ENCODE results near the gene PSKH1. TPM values are rescaled to one million over a fixed set of nuclear protein-coding genes. Genes with fewer than 3 reads are reported as not detected.
A peak's percentile ranks its signal among the peaks of the same experiment; 100 is the strongest.

Gene PSKH1
- total RNA-seq, 1 experiment from 2014 or later: 24.2 TPM

DNA sequence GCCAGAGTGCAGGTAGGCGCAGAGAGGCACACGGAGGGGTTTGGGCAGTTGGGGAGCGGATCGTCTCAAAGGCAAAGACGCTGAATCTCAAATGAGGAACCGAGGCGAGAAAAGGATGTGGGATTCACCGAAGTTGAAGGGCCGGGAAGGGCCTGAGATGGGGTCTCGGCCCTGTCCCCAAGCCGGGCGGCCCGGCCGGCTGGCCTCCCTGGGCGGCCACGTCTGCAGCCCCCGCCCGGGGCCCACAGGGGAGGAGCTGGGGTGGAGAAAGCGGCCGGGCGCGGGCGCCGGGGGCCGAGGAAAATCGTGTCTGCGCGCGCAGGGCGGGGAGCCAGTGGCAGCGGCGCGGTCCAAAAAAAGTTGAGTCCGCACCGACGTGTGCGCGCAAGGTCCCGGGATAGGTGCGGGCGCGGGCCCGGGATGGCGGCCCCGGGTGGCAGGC, 74.9 kb downstream of the PSKH1 start:
- peaks cover 19% of the 10 kb centered on the region for H3K4me1 ChIP-seq (ENCODE audit: insufficient read depth, low read length, poor library complexity, severe bottlenecking)
- no peaks in the 10 kb centered on the region for H3K27me3 ChIP-seq (replicated peaks; ENCODE audit: insufficient read depth, low read depth, low read length, poor library complexity)
- DNase-seq (ENCODE audit: low spot score): peak; percentile 42
- BruUV-seq (replicated peaks): no TSS peak
- CTCF ChIA-PET: no interaction called here
- POLR2A ChIA-PET (ENCODE audit: low non-redundant PET): no interaction called here
- no peaks in the 10 kb centered on the region for H3K9me3 ChIP-seq (ENCODE audit: low read depth, low read length, poor library complexity, severe bottlenecking)
- TF ChIP-seq EZH2 (IDR thresholded peaks at IDR 0.05; ENCODE audit: borderline replicate concordance, low read depth, low read length, poor library complexity, severe bottlenecking): no peak
- TF ChIP-seq, protein P1, sequence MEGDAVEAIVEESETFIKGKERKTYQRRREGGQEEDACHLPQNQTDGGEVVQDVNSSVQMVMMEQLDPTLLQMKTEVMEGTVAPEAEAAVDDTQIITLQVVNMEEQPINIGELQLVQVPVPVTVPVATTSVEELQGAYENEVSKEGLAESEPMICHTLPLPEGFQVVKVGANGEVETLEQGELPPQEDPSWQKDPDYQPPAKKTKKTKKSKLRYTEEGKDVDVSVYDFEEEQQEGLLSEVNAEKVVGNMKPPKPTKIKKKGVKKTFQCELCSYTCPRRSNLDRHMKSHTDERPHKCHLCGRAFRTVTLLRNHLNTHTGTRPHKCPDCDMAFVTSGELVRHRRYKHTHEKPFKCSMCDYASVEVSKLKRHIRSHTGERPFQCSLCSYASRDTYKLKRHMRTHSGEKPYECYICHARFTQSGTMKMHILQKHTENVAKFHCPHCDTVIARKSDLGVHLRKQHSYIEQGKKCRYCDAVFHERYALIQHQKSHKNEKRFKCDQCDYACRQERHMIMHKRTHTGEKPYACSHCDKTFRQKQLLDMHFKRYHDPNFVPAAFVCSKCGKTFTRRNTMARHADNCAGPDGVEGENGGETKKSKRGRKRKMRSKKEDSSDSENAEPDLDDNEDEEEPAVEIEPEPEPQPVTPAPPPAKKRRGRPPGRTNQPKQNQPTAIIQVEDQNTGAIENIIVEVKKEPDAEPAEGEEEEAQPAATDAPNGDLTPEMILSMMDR (conservative IDR thresholded peaks at IDR 0.05; ENCODE audit: low read depth, low read length): no peak
- peak overlapping the region; percentile 87 for H3K27ac ChIP-seq (ENCODE audit: low read depth, low read length, poor library complexity, severe bottlenecking)
- intact Hi-C loops (cut with micrococcal nuclease; ENCODE audit: unreplicated experiment): no loop called here
- H3K4me3 ChIP-seq (ENCODE audit: low read depth, low read length, poor library complexity, severe bottlenecking): peak overlapping the region; percentile 68
- no peaks in the 10 kb centered on the region for H3K36me3 ChIP-seq (ENCODE audit: insufficient read depth, low read length, poor library complexity, severe bottlenecking)

DNA sequence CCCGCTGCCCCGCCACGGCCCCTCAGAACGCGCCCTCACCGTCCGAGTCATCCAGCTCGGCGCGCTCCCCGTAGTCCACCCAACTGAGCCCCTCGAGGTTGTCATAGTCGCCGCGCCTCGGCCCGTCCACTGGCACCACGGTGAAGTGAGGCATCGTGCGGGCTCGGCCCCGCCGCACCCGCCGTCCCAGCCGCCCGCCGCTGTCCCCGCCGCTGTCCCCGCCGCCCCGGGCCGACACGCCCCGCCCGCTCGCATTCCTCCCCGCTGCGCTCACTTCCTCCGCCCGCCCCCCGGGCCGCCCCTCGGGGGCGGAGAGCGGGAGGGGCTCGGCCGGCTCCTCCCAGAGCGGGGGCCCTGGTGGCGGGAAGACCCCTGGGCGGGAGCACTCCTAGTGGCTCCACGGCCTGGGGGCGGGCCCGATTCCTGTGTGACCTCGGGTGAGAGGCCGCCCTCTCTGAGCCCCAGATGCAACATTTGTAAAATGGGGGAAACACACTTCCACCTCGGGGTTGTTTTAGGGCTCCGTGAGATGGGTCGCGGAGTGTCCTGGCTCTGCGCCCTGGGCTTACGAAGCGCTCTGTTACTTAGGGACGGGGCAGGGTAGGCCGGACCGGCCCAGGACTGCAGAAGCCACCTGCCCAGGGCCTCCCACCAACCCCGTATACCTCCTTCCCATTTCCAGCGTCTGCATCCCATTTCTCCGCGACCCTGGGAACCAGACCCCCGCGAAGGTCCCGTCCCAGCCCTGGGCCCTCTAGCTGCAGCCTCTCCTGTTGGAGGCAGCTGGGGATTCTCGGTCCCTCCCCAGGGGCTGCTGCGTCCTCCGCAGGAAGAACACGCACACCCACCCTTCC, 75.6 kb downstream of the PSKH1 start, which contains the start of gene SLC12A4:
Gene SLC12A4 (minus strand): TSS at position 238 of the 854 bp plus-strand sequence. CDS start 84 bp downstream, at position 154.
- no peaks in the 10 kb centered on the region for H3K9me3 ChIP-seq (ENCODE audit: low read depth, low read length, poor library complexity, severe bottlenecking)

DNA sequence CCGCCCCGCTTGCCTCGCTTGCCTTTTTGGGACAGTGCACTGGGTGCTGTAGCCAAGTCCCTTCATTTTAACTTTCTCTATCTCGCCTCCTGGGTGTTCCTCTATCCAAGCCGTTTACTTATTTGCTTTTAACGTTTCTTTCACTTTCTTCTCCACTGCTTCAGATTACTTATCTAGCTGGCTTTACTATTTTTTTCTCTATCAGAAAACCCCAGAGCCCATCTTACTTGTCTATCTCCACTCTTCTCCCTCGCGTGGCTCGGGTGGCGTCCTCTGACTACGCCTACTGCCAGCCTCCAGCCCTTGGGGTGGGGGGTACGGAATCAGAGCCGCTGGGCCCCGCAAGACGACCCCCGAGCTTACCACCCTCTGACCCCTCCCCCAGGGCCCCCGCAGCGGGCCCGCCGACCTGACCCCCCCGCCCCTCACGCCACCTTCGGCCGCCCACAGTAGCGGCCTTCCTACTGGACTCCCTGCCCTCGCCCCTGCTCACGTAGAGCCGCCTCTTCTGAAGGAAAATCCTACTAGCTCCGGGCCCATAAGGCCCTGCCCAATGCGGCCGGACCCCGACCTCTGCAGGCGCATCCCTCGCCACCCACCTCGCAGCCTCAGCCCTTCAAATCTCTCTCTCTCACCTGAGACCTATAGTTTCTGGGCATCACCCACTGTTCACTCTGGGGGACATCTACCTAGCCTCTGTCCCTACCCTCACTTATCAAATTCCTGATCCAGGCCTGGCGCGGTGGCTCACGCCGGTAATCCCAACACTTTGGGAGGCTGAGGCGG, 76.4 kb downstream of the PSKH1 start:
- CTCF ChIA-PET: interaction anchor here (0.7 kb wide), 1 partner anchor 71 kb away, joined by 6 read pairs; no protein-coding TSS in a partner anchor
- H3K27ac ChIP-seq (ENCODE audit: low read depth, low read length, poor library complexity, severe bottlenecking): peak overlapping the region; percentile 87
- intact Hi-C loops (cut with micrococcal nuclease; ENCODE audit: unreplicated experiment): no loop called here
- no peaks in the 10 kb centered on the region for H3K36me3 ChIP-seq (ENCODE audit: insufficient read depth, low read length, poor library complexity, severe bottlenecking)
- no peaks in the 10 kb centered on the region for H3K9me3 ChIP-seq (ENCODE audit: low read depth, low read length, poor library complexity, severe bottlenecking)
- POLR2A ChIA-PET (ENCODE audit: low non-redundant PET): no interaction called here
- no peak for DNase-seq (ENCODE audit: low spot score)
- H3K27me3 ChIP-seq (replicated peaks; ENCODE audit: insufficient read depth, low read depth, low read length, poor library complexity): no peaks in the 10 kb centered on the region
- peaks cover 19% of the 10 kb centered on the region for H3K4me1 ChIP-seq (ENCODE audit: insufficient read depth, low read length, poor library complexity, severe bottlenecking)
- TF ChIP-seq EZH2 (IDR thresholded peaks at IDR 0.05; ENCODE audit: borderline replicate concordance, low read depth, low read length, poor library complexity, severe bottlenecking): no peak
- TF ChIP-seq, protein P1 (conservative IDR thresholded peaks at IDR 0.05; ENCODE audit: low read depth, low read length): no peak
- BruUV-seq (replicated peaks): no TSS peak
- H3K4me3 ChIP-seq (ENCODE audit: low read depth, low read length, poor library complexity, severe bottlenecking): peak overlapping the region; percentile 68

More for the DNA sequence above, 75.6 kb downstream of the PSKH1 start, which contains the start of gene SLC12A4:
- intact Hi-C loops (cut with micrococcal nuclease; ENCODE audit: unreplicated experiment): no loop called here
- H3K27ac ChIP-seq (ENCODE audit: low read depth, low read length, poor library complexity, severe bottlenecking): peak within 1 kb of the TSS; percentile 87
- H3K4me1 ChIP-seq (ENCODE audit: insufficient read depth, low read length, poor library complexity, severe bottlenecking): peaks cover 19% of the 10 kb centered on the region
- peak; percentile 93 for DNase-seq (ENCODE audit: low spot score)
- ChIA-PET POLR2A (ENCODE audit: low non-redundant PET) (no interaction called here), CTCF (no interaction called here)
- peak within 1 kb of the TSS; percentile 68 for H3K4me3 ChIP-seq (ENCODE audit: low read depth, low read length, poor library complexity, severe bottlenecking)
- no TSS peak for BruUV-seq (replicated peaks)
- no peaks in the 10 kb centered on the region for H3K27me3 ChIP-seq (replicated peaks; ENCODE audit: insufficient read depth, low read depth, low read length, poor library complexity)
- no peak for TF ChIP-seq EZH2 (IDR thresholded peaks at IDR 0.05; ENCODE audit: borderline replicate concordance, low read depth, low read length, poor library complexity, severe bottlenecking)
- TF ChIP-seq, protein P1 (conservative IDR thresholded peaks at IDR 0.05; ENCODE audit: low read depth, low read length): no peak
- no peaks in the 10 kb centered on the region for H3K36me3 ChIP-seq (ENCODE audit: insufficient read depth, low read length, poor library complexity, severe bottlenecking)

Measured in A673 (cell line).